ENCODE data around the gene SLMAP. TPM values are rescaled to one million over a fixed set of nuclear protein-coding genes. Genes with fewer than 3 reads are reported as not detected.

The SLMAP gene
- polyA plus RNA-seq, 1 donor (not counting 4 experiments of a cell fraction or from before 2014, with no cell fraction given): 58.0 TPM

DNA sequence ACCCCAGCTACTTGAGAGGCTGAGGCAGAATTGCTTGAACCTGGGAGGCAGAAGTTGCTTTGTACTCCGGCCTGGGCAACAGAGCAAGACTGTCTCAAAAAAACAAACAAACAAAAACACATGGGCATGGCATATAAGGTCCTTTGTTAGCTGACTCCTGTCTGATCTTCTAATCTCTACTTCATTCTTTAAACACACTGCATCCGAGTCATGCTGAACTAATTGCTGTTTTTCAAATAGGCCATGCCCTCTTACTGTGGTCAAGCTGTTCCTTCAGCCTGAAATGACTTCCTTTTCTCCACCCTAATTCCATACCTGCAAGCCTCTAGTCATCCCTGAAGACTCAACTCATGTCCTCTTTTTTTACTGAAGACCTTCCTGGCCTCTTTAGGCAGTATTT lies 22.3 kb upstream of the SLMAP start:
- DNase-seq (ENCODE audit: low read depth, low spot score) (no peak), FAIRE-seq (peak; percentile 17)
- Histone ChIP-seq H3K27ac (ENCODE audit: control insufficient read depth, insufficient read depth, low read length) (no peak overlapping the region), H3K9me1 (ENCODE audit: control insufficient read depth, extremely low read depth, insufficient read depth, low read length) (no peaks in the 10 kb centered on the region), H3K4me2 (ENCODE audit: control insufficient read depth, extremely low read depth, insufficient read depth, low read depth, low read length) (no peak overlapping the region), H3K9ac (ENCODE audit: control insufficient read depth, extremely low read depth, insufficient read depth, low read length) (no peak overlapping the region), H3K27me3 (ENCODE audit: control insufficient read depth, extremely low read depth, insufficient read depth, low read length) (no peaks in the 10 kb centered on the region), H3K79me2 (ENCODE audit: control insufficient read depth, insufficient read depth, low read length) (no peaks in the 10 kb centered on the region), H3K4me3 (ENCODE audit: control insufficient read depth in 2 of 3, extremely low read depth in 1 of 3, insufficient read depth in 2 of 3, low read depth in 1 of 3, low read length in 3 of 3) (no peak overlapping the region), H2AFZ (ENCODE audit: control insufficient read depth, low read length) (peak overlapping the region; percentile 39), H3K9me3 (ENCODE audit: control insufficient read depth, low read depth, low read length) (no peaks in the 10 kb centered on the region), H3K4me1 (ENCODE audit: control insufficient read depth, extremely low read depth, insufficient read depth, low read length) (peaks cover 12% of the 10 kb centered on the region), H4K20me1 (ENCODE audit: control insufficient read depth, extremely low read depth, insufficient read depth, low read length) (no peaks in the 10 kb centered on the region), H3K36me3 (ENCODE audit: control insufficient read depth in 2 of 2, extremely low read depth in 1 of 2, insufficient read depth in 2 of 2, low read length in 2 of 2) (no peaks in the 10 kb centered on the region)
- dilution Hi-C loops (cut with MboI; ENCODE audit: extremely low pct_ligation_motif_present, low sequenced_read_pairs): no loop called here
- no peak for TF ChIP-seq EZH2 (IDR thresholded peaks at IDR 0.05; ENCODE audit: low read length)
- TF ChIP-seq, protein P1, sequence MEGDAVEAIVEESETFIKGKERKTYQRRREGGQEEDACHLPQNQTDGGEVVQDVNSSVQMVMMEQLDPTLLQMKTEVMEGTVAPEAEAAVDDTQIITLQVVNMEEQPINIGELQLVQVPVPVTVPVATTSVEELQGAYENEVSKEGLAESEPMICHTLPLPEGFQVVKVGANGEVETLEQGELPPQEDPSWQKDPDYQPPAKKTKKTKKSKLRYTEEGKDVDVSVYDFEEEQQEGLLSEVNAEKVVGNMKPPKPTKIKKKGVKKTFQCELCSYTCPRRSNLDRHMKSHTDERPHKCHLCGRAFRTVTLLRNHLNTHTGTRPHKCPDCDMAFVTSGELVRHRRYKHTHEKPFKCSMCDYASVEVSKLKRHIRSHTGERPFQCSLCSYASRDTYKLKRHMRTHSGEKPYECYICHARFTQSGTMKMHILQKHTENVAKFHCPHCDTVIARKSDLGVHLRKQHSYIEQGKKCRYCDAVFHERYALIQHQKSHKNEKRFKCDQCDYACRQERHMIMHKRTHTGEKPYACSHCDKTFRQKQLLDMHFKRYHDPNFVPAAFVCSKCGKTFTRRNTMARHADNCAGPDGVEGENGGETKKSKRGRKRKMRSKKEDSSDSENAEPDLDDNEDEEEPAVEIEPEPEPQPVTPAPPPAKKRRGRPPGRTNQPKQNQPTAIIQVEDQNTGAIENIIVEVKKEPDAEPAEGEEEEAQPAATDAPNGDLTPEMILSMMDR (optimal IDR thresholded peaks at IDR 0.05 in 1 of 3, IDR thresholded peaks at IDR 0.05 in 1 of 3, conservative IDR thresholded peaks at IDR 0.05 in 1 of 3; ENCODE audit: extremely low read depth in 1 of 3, insufficient read depth in 2 of 3, low read length in 3 of 3): no peak

DNA sequence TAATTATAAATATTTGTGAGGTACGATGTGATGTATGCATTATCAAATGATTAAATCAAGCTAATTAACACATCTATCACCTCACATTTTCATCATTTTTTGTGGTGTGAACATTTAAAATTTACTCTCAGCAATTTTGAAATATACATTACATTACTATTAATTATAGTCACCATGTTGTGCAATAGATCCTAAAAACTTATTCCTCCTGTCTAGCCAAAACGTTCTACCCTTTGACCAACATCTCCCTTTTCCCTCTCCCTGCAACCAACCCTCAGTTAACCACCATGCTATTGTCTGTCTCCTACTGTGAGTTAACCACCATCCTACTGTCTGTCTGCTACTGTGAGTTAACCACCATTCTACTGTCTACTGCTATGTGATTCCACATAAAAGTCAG lies 20.7 kb upstream of the SLMAP start:
- Histone ChIP-seq H3K9me3 (ENCODE audit: control insufficient read depth, low read depth, low read length) (no peaks in the 10 kb centered on the region), H3K9ac (ENCODE audit: control insufficient read depth, extremely low read depth, insufficient read depth, low read length) (no peak overlapping the region), H2AFZ (ENCODE audit: control insufficient read depth, low read length) (no peak overlapping the region), H3K9me1 (ENCODE audit: control insufficient read depth, extremely low read depth, insufficient read depth, low read length) (no peaks in the 10 kb centered on the region), H3K4me2 (ENCODE audit: control insufficient read depth, extremely low read depth, insufficient read depth, low read depth, low read length) (no peak overlapping the region), H3K79me2 (ENCODE audit: control insufficient read depth, insufficient read depth, low read length) (no peaks in the 10 kb centered on the region), H3K36me3 (ENCODE audit: control insufficient read depth in 2 of 2, extremely low read depth in 1 of 2, insufficient read depth in 2 of 2, low read length in 2 of 2) (no peaks in the 10 kb centered on the region), H3K4me1 (ENCODE audit: control insufficient read depth, extremely low read depth, insufficient read depth, low read length) (peaks cover 4% of the 10 kb centered on the region), H3K27ac (ENCODE audit: control insufficient read depth, insufficient read depth, low read length) (no peak overlapping the region), H3K4me3 (ENCODE audit: control insufficient read depth in 2 of 3, extremely low read depth in 1 of 3, insufficient read depth in 2 of 3, low read depth in 1 of 3, low read length in 3 of 3) (no peak overlapping the region), H3K27me3 (ENCODE audit: control insufficient read depth, extremely low read depth, insufficient read depth, low read length) (no peaks in the 10 kb centered on the region), H4K20me1 (ENCODE audit: control insufficient read depth, extremely low read depth, insufficient read depth, low read length) (no peaks in the 10 kb centered on the region)
- dilution Hi-C loops (cut with MboI; ENCODE audit: extremely low pct_ligation_motif_present, low sequenced_read_pairs): no loop called here
- no peak for FAIRE-seq
- no peak for TF ChIP-seq EZH2 (IDR thresholded peaks at IDR 0.05; ENCODE audit: low read length)
- no peak for DNase-seq (ENCODE audit: low read depth, low spot score)

- Histone ChIP-seq H3K9me3 (ENCODE audit: control insufficient read depth, low read depth, low read length) (no peaks in the 10 kb centered on the region), H2AFZ (ENCODE audit: control insufficient read depth, low read length) (no peak overlapping the region), H3K4me1 (ENCODE audit: control insufficient read depth, extremely low read depth, insufficient read depth, low read length) (peaks cover 4% of the 10 kb centered on the region), H4K20me1 (ENCODE audit: control insufficient read depth, extremely low read depth, insufficient read depth, low read length) (no peaks in the 10 kb centered on the region), H3K27ac (ENCODE audit: control insufficient read depth, insufficient read depth, low read length) (no peak overlapping the region), H3K4me2 (ENCODE audit: control insufficient read depth, extremely low read depth, insufficient read depth, low read depth, low read length) (no peak overlapping the region), H3K9me1 (ENCODE audit: control insufficient read depth, extremely low read depth, insufficient read depth, low read length) (no peaks in the 10 kb centered on the region), H3K27me3 (ENCODE audit: control insufficient read depth, extremely low read depth, insufficient read depth, low read length) (no peaks in the 10 kb centered on the region), H3K9ac (ENCODE audit: control insufficient read depth, extremely low read depth, insufficient read depth, low read length) (no peak overlapping the region), H3K36me3 (ENCODE audit: control insufficient read depth in 2 of 2, extremely low read depth in 1 of 2, insufficient read depth in 2 of 2, low read length in 2 of 2) (no peaks in the 10 kb centered on the region), H3K4me3 (ENCODE audit: control insufficient read depth in 2 of 3, extremely low read depth in 1 of 3, insufficient read depth in 2 of 3, low read depth in 1 of 3, low read length in 3 of 3) (no peak overlapping the region), H3K79me2 (ENCODE audit: control insufficient read depth, insufficient read depth, low read length) (no peaks in the 10 kb centered on the region)
- dilution Hi-C loops (cut with MboI; ENCODE audit: extremely low pct_ligation_motif_present, low sequenced_read_pairs): no loop called here
- TF ChIP-seq, protein P1 (optimal IDR thresholded peaks at IDR 0.05 in 1 of 3, IDR thresholded peaks at IDR 0.05 in 1 of 3, conservative IDR thresholded peaks at IDR 0.05 in 1 of 3; ENCODE audit: extremely low read depth in 1 of 3, insufficient read depth in 2 of 3, low read length in 3 of 3): no peak
- TF ChIP-seq EZH2 (IDR thresholded peaks at IDR 0.05; ENCODE audit: low read length): no peak
- DNase-seq (ENCODE audit: low read depth, low spot score) (no peak), FAIRE-seq (no peak)
Measured at GRCh38 chr3:57737840-57738239, 18.3 kb upstream of the SLMAP start.
